GM18498 (cell line): ENCODE measurements around the gene PDCD7.

Source experiments
- ATAC-seq: cut with Tn5 transposase; IDR thresholded peaks from one replicate; pipeline ENCODE4 v1.9.1; 2021; ENCODE audit warnings: mild to moderate bottlenecking, moderate library complexity; ENCODE audit not compliant: unreplicated experiment

The PDCD7 gene

GRCh38 chr15:65092911-65093792 is 40.5 kb downstream of the PDCD7 start:
- ATAC-seq, result no peak

- ATAC-seq, result no peak
Observed at GRCh38 chr15:65091946-65092770, 41.5 kb downstream of the PDCD7 start.

- ATAC-seq, result no peak
Observed at GRCh38 chr15:65089206-65089824, 44.3 kb downstream of the PDCD7 start.

- ATAC-seq, result no peak
Observed at GRCh38 chr15:65088643-65089021, 45.0 kb downstream of the PDCD7 start.

- ATAC-seq, result no peak
Observed at GRCh38 chr15:65087873-65088642, 45.5 kb downstream of the PDCD7 start.

- no peak for ATAC-seq
Observed at GRCh38 chr15:65087411-65087810, 46.2 kb downstream of the PDCD7 start.

GRCh38 chr15:65086680-65087111 is 46.9 kb downstream of the PDCD7 start:
- ATAC-seq, result no peak

GRCh38 chr15:65085990-65086679 is 47.5 kb downstream of the PDCD7 start:
- ATAC-seq, result no peak

GRCh38 chr15:65085207-65085753 is 48.3 kb downstream of the PDCD7 start:
- ATAC-seq, result no peak

- no peak for ATAC-seq
Observed at GRCh38 chr15:65084500-65085206, 49.0 kb downstream of the PDCD7 start.

GRCh38 chr15:65083262-65083701 is 50.3 kb downstream of the PDCD7 start:
- no peak for ATAC-seq

- no peak for ATAC-seq
Observed at GRCh38 chr15:65082303-65082953, 51.2 kb downstream of the PDCD7 start.

GRCh38 chr15:65081758-65082157 is 51.9 kb downstream of the PDCD7 start:
- no peak for ATAC-seq

- no peak for ATAC-seq
Observed at GRCh38 chr15:65081270-65081669, 52.3 kb downstream of the PDCD7 start.

- ATAC-seq, result no peak
Observed at GRCh38 chr15:65079580-65079979, 54.0 kb downstream of the PDCD7 start.

- ATAC-seq, result no peak
Observed at GRCh38 chr15:65077981-65078352, 55.6 kb downstream of the PDCD7 start.

- no peak for ATAC-seq
Observed at GRCh38 chr15:65077291-65077980, 56.2 kb downstream of the PDCD7 start.
